GM19193 (cell line): Measurements from ENCODE around the gene CUL1.

Experiments used
- POLR2A ChIP-seq: IDR thresholded peaks from 4 replicates; pipeline ENCODE4 v1.6.1; 2011; ENCODE audit not compliant: insufficient read depth, insufficient read length; ENCODE audit errors: extremely low read depth

CUL1 gene

GRCh38 chr7:148753224-148753623 is 54.5 kb downstream of the CUL1 start:
- TF ChIP-seq POLR2A, result no peak

GRCh38 chr7:148754912-148755311 is 56.2 kb downstream of the CUL1 start:
- no peak for TF ChIP-seq POLR2A

GRCh38 chr7:148761499-148762278 is 63.0 kb downstream of the CUL1 start:
- no peak for TF ChIP-seq POLR2A

GRCh38 chr7:148763622-148764021 is 64.9 kb downstream of the CUL1 start:
- TF ChIP-seq POLR2A, result no peak

GRCh38 chr7:148770004-148770403 is 71.3 kb downstream of the CUL1 start:
- no peak for TF ChIP-seq POLR2A

- no peak for TF ChIP-seq POLR2A
Measured at GRCh38 chr7:148772297-148773089, 73.8 kb downstream of the CUL1 start.

GRCh38 chr7:148773334-148773733 is 74.6 kb downstream of the CUL1 start:
- no peak for TF ChIP-seq POLR2A

GRCh38 chr7:148774471-148774870 is 75.8 kb downstream of the CUL1 start:
- no peak for TF ChIP-seq POLR2A

- TF ChIP-seq POLR2A, result no peak
Measured at GRCh38 chr7:148782757-148783456, 84.2 kb downstream of the CUL1 start.

- TF ChIP-seq POLR2A, result no peak
Measured at GRCh38 chr7:148783801-148784527, 85.3 kb downstream of the CUL1 start.

- TF ChIP-seq POLR2A, result no peak
Measured at GRCh38 chr7:148787571-148788295, 89.0 kb downstream of the CUL1 start.

GRCh38 chr7:148789220-148789619 is 90.5 kb downstream of the CUL1 start:
- TF ChIP-seq POLR2A, result no peak

GRCh38 chr7:148790131-148790726 is 91.5 kb downstream of the CUL1 start:
- TF ChIP-seq POLR2A, result no peak

- no peak for TF ChIP-seq POLR2A
Measured at GRCh38 chr7:148790850-148791249, 92.1 kb downstream of the CUL1 start.
